ENCODE results near the gene KPRP. TPM values are rescaled to one million over a fixed set of nuclear protein-coding genes. Genes with fewer than 3 reads are reported as not detected.

The KPRP gene
- polyA plus RNA-seq, 1 donor (not counting 4 experiments of a cell fraction or from before 2014, with no cell fraction given): 0.90 TPM

GRCh38 chr1:152761609-152762213 is 3.9 kb downstream of the KPRP start:
- Histone ChIP-seq H3K79me2 (ENCODE audit: control insufficient read depth, insufficient read depth, low read length) (no peaks in the 10 kb centered on the region), H3K36me3 (ENCODE audit: control insufficient read depth in 2 of 2, extremely low read depth in 1 of 2, insufficient read depth in 2 of 2, low read length in 2 of 2) (peaks cover 0 to 1% of the 10 kb centered on the region in 2 experiments), H4K20me1 (ENCODE audit: control insufficient read depth, extremely low read depth, insufficient read depth, low read length) (no peaks in the 10 kb centered on the region), H3K9me1 (ENCODE audit: control insufficient read depth, extremely low read depth, insufficient read depth, low read length) (peaks cover 3% of the 10 kb centered on the region), H2AFZ (ENCODE audit: control insufficient read depth, low read length) (no peak overlapping the region), H3K9ac (ENCODE audit: control insufficient read depth, extremely low read depth, insufficient read depth, low read length) (no peak overlapping the region), H3K4me1 (ENCODE audit: control insufficient read depth, extremely low read depth, insufficient read depth, low read length) (peaks cover 36% of the 10 kb centered on the region), H3K27ac (ENCODE audit: control insufficient read depth, insufficient read depth, low read length) (no peak overlapping the region), H3K4me2 (ENCODE audit: control insufficient read depth, extremely low read depth, insufficient read depth, low read depth, low read length) (no peak overlapping the region), H3K9me3 (ENCODE audit: control insufficient read depth, low read depth, low read length) (no peaks in the 10 kb centered on the region), H3K4me3 (ENCODE audit: control insufficient read depth in 2 of 3, extremely low read depth in 1 of 3, insufficient read depth in 2 of 3, low read depth in 1 of 3, low read length in 3 of 3) (no peak overlapping the region), H3K27me3 (ENCODE audit: control insufficient read depth, extremely low read depth, insufficient read depth, low read length) (no peaks in the 10 kb centered on the region)
- dilution Hi-C loops (cut with MboI; ENCODE audit: extremely low pct_ligation_motif_present, low sequenced_read_pairs): no loop called here
- no peak for TF ChIP-seq CTCF (optimal IDR thresholded peaks at IDR 0.05 in 1 of 3, IDR thresholded peaks at IDR 0.05 in 1 of 3, conservative IDR thresholded peaks at IDR 0.05 in 1 of 3; ENCODE audit: extremely low read depth in 1 of 3, insufficient read depth in 2 of 3, low read length in 3 of 3)
- TF ChIP-seq EZH2 (IDR thresholded peaks at IDR 0.05; ENCODE audit: low read length): no peak
- peak; percentile 93 for FAIRE-seq
- no peak for DNase-seq (ENCODE audit: low read depth, low spot score)

GRCh38 chr1:152768847-152769533 is 11.2 kb downstream of the KPRP start:
- DNase-seq (ENCODE audit: low read depth, low spot score): no peak
- Histone ChIP-seq H2AFZ (ENCODE audit: control insufficient read depth, low read length) (no peak overlapping the region), H3K4me2 (ENCODE audit: control insufficient read depth, extremely low read depth, insufficient read depth, low read depth, low read length) (no peak overlapping the region), H3K36me3 (ENCODE audit: control insufficient read depth in 2 of 2, extremely low read depth in 1 of 2, insufficient read depth in 2 of 2, low read length in 2 of 2) (no peaks in the 10 kb centered on the region), H3K9me3 (ENCODE audit: control insufficient read depth, low read depth, low read length) (no peaks in the 10 kb centered on the region), H3K79me2 (ENCODE audit: control insufficient read depth, insufficient read depth, low read length) (no peaks in the 10 kb centered on the region), H3K9ac (ENCODE audit: control insufficient read depth, extremely low read depth, insufficient read depth, low read length) (no peak overlapping the region), H3K9me1 (ENCODE audit: control insufficient read depth, extremely low read depth, insufficient read depth, low read length) (no peaks in the 10 kb centered on the region), H3K27ac (ENCODE audit: control insufficient read depth, insufficient read depth, low read length) (no peak overlapping the region), H4K20me1 (ENCODE audit: control insufficient read depth, extremely low read depth, insufficient read depth, low read length) (no peaks in the 10 kb centered on the region), H3K4me3 (ENCODE audit: control insufficient read depth in 2 of 3, extremely low read depth in 1 of 3, insufficient read depth in 2 of 3, low read depth in 1 of 3, low read length in 3 of 3) (no peak overlapping the region), H3K4me1 (ENCODE audit: control insufficient read depth, extremely low read depth, insufficient read depth, low read length) (peaks cover 6% of the 10 kb centered on the region), H3K27me3 (ENCODE audit: control insufficient read depth, extremely low read depth, insufficient read depth, low read length) (no peaks in the 10 kb centered on the region)
- no peak for FAIRE-seq
- dilution Hi-C loops (cut with MboI; ENCODE audit: extremely low pct_ligation_motif_present, low sequenced_read_pairs): no loop called here
- no peak for TF ChIP-seq EZH2 (IDR thresholded peaks at IDR 0.05; ENCODE audit: low read length)
- peak in 1 of 3 experiments; percentile 1 for TF ChIP-seq CTCF (optimal IDR thresholded peaks at IDR 0.05 in 1 of 3, IDR thresholded peaks at IDR 0.05 in 1 of 3, conservative IDR thresholded peaks at IDR 0.05 in 1 of 3; ENCODE audit: extremely low read depth in 1 of 3, insufficient read depth in 2 of 3, low read length in 3 of 3)

Data from keratinocyte (primary cell).